Activated CD4-positive, CD25-positive, alpha-beta regulatory T cell treated with anti-CD3 and anti-CD28 coated beads, Interleukin-2, amount 50 U/mL, for 72 hours (primary cell): ENCODE results near the gene TMC4.

ENCODE experiments used
- DNase-seq: peaks from one replicate; pipeline ENCODE4 v3.0.0; 2021

Gene TMC4

DNA sequence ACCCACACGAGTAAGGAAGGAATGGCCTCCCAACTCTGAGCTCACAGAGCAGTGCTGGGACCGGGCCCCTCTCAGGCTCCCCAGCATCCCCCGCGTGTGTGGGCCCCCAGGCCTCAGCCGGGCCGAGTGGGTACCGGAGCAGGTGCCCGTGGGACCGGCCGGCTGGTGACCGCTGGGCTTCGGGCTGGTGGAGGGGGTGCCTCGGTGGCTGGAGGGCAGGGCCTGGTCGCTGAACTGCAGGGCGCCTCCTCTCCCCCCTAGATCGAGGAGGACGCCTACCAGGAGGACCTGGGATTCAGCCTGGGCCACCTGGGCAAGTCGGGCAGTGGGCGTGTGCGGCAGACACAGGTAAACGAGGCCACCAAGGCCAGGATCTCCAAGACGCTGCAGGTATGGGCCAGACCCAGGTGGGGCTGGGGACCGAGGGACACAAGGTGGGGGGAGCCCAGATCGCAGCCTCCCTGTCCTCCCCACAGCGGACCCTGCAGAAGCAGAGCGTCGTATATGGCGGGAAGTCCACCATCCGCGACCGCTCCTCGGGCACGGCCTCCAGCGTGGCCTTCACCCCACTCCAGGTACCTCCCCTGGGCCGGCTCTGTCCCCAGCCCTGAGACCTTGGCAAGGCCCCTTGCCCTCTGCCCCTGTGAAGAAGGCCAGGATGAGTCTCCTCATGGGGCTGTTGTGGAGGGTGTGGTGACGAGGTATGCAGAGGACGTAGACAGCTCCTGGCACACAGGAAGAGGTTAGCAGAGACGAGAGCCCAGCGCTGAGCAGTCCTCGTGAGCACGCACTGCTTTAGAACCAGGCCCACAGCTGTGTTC lies 44.0 kb downstream of the TMC4 start:
- DNase-seq = no peak

DNA sequence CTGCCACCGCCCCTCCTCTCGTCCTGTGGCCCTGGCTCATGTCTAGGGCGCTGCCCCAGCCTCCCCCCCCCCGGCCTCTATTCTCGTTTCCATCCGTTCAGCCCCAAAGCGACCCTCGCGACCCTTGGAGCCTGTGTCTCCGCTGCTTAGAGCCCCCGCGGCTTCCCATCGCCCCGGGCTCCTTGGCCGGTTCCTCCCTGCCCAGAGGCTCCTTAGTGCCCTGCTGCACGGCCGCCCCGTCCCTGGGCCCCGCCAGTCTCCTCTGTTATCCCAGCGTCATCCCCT lies 44.6 kb downstream of the TMC4 start:
- no peak for DNase-seq

DNA sequence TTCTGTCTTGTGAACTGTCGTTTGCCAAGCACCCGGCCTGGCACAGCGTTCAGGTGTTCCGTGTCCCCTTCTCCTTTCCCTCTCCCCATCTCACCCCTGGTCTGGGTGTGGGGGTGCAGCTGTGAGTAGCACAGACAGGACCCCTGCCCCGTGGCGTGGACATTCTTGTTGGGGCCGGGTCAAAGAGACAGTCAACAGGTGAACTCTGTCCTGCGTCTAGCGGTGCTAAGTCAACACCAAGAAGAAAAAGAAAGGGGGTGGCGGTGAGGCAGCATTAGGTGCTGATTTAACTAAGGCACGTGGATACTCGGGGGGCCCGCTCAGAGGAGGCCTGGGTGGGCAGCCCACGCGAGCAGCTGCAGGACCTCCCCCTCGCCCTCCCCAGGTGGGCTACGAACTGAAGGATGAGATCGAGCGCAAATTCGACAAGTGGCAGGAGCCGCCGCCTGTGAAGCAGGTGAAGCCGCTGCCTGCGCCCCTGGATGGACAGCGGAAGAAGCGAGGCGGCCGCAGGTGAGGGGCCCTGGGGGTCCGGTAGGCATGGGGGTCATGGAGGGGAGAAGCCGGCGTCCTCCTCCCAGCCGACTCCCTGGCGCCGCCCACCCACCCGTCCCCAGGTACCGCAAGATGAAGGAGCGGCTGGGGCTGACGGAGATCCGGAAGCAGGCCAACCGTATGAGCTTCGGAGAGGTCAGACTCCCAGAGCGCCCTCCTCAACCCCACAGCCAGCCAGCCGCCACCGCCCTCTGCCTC lies 45.1 kb downstream of the TMC4 start:
- no peak for DNase-seq

- no peak for DNase-seq
Observed at GRCh38 chr19:54125713-54126112, 47.2 kb downstream of the TMC4 start.

DNA sequence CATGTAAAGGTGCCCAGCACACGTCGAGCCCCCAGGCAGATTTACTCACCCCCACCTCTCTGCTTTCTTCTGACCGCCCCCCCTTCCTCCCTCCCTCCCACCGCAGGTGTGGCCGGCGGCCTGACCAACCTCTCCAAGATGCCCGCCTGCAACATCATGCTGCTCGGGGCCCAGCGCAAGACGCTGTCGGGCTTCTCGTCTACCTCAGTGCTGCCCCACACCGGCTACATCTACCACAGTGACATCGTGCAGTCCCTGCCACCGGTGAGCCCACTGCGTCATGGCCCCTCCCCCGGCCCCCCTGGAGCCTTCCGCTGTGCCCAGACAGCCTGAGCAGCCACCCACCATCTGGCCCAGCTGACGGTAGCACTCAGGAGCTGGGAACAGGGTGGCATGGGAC lies 48.6 kb downstream of the TMC4 start:
- no peak for DNase-seq

DNA sequence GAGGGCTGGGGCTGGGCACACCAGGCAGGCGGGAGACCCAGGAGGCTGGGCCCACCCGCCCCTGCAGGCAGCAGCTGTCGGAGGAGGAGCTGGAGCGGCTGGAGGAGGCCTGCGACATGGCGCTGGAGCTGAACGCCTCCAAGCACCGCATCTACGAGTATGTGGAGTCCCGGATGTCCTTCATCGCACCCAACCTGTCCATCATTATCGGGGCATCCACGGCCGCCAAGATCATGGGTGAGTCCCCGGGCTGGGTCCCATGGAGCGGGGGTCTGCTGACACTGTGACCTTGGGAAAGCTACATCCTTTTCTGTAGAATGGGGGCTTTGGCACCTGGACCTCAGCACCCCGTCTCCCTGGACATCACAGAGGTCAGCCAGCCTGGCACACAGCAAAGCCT lies 49.3 kb downstream of the TMC4 start:
- no peak for DNase-seq

- DNase-seq = no peak
Observed at GRCh38 chr19:54121259-54121658, 51.7 kb downstream of the TMC4 start.

GRCh38 chr19:54115109-54116063 lies 57.6 kb downstream of the TMC4 start, which contains the start of the genes PRPF31 and TFPT:
Gene PRPF31, plus strand, starts transcription at chr19:54115754. Its CDS starts 2,525 bp downstream, at chr19:54118279.
Gene TFPT, minus strand, starts transcription at chr19:54115657. Its CDS starts 388 bp downstream, at chr19:54115269.
- DNase-seq = peak; percentile 90

GRCh38 chr19:54114340-54115108 lies 58.4 kb downstream of the TMC4 start:
- DNase-seq = no peak
